ENCODE data around the gene NFATC2.

The NFATC2 gene

GRCh38 chr20:51449498-51450220, 92.9 kb downstream of the NFATC2 start:
- no peak for FAIRE-seq

- no peak for FAIRE-seq
These were observed 94.8 kb downstream of the NFATC2 start for GRCh38 chr20:51447765-51448148.

- FAIRE-seq: peak; percentile 89
These were observed 95.3 kb downstream of the NFATC2 start for GRCh38 chr20:51447097-51447764.

DNA sequence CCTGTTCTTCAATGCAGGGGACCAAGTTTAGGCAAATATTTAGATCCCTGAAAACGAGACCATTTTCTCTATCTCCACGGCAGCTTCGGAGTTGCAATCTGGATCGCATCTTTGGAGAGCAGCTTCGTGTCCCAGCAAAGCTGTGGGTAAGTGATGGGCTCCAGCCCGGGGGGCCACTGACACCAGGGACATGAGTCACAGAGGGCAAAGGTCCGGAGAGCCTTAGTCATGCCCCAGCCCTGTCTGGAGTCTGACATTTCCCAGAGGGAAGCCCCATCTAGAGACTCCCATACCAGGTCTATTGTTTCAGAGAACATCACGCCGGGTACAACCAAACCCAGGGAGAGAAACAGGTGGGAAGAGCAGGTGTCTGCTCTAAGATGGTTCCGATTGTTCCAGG, 95.9 kb downstream of the NFATC2 start:
- FAIRE-seq: no peak

GRCh38 chr20:51446230-51446629, 96.3 kb downstream of the NFATC2 start:
- no peak for FAIRE-seq

DNA sequence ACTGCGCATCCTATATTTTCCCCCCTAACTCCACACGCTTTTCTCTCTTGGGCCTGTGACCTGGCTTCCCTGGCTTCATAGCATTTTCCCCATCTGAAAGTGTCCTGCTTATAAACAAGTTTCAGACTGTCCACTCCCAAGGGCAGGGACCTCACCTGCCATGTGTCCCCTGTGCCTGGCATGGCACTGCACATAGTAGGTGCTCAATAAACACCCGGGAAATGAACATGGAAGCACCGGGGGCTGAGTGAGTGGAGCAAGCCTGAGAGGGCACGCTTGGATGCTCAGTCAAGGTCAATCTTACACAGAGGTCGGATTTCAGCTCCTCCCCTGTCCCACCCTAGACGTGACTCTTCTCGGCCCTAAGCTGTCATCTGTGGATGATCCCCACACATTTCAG, 96.9 kb downstream of the NFATC2 start:
- FAIRE-seq: no peak

DNA sequence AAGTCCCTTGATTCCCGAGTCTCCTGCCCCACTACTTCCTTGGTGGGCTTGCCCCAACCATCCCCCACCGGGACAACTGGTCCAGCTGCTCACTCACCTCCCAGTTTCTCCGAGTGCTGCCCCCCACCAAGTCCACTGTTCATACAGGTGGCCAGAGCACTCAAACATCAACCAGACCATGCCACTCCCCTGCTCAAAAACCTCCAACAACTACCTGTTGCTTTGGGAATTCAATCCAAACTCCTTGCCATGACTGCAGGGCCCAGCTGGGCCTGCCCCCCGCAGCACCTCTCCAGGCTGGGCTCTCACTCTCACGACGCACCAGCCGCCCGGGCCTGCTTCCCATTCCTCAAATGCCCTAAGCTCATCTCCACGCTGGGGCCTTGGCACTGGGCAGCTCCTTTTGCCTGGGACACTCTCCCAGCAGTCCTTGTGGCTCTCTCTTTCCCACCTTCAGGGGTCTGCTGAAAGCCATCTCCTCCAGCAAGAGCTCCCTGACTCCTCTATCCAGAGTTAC, 97.5 kb downstream of the NFATC2 start:
- FAIRE-seq: no peak

DNA sequence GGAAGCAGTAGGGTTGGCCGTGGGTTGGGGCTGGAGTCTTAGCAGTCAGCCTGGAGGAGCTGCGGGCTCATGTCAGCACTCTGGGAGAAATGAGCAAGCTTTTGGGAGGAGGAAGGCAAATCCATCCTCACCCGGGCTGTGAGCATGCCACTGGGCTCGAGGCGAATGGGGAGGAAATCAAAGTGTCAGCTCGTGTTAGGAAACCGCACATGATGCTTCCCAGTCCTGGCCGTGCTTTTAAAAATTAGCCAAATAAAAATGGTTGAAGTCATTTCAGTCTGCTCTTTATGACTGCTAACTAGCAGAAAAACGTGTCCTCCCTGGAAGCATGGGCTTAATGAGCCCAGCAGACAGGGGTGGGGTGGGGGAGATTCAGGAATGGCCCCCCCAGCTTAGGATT, 98.1 kb downstream of the NFATC2 start:
- FAIRE-seq: no peak

- FAIRE-seq: no peak
These were observed 99.9 kb downstream of the NFATC2 start for GRCh38 chr20:51442602-51443001.

DNA sequence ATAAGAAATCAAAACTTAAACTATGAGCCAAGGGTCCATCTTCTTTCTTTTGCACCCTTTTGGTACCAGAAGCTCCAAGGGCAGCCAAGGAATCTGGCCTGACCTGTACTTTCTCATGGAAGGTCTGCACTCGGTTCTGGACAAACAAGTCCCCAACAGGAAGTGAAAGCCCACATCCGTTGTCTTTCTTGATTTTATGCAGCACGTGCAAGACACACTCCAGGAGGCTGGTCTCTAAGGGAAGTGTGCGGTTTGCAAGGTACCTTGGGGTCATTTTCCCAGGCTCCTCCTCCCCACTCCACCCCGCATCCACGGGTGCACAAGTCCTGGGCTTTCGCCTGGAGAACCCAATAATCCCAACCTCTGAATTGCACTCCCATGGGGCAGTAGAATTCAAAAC, 101.9 kb downstream of the NFATC2 start:
- no peak for FAIRE-seq

DNA sequence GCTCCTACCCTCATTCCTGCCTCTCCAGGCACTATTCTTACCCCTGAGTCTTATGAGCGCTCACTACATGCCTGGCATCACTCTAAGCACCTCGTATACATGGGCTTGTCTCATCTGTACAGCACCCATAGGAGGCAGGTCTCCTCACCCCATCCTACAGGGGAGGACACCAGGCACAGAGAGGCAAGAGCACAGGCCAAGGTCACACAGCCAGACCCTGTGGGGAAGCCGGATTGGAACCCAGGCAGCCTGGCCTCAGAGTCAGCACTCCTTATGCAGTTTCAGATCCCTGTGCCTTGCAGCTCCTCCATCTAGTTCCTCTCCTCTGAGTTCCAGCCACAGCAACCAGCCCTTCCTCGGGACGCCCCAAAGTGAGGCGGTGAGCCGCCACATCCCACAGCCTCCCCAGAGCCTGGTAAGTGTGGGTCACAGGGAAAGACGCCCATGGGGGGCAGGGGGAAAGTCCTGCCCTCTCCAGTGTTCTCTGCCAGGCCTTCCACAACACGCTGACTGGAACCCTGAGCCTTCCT, 103.3 kb downstream of the NFATC2 start:
- no peak for FAIRE-seq

- no peak for FAIRE-seq
These were observed 104.4 kb downstream of the NFATC2 start for GRCh38 chr20:51438136-51438535.

GRCh38 chr20:51437182-51437924, 105.2 kb downstream of the NFATC2 start:
- FAIRE-seq: no peak

GRCh38 chr20:51434580-51435247, 107.8 kb downstream of the NFATC2 start:
- no peak for FAIRE-seq

DNA sequence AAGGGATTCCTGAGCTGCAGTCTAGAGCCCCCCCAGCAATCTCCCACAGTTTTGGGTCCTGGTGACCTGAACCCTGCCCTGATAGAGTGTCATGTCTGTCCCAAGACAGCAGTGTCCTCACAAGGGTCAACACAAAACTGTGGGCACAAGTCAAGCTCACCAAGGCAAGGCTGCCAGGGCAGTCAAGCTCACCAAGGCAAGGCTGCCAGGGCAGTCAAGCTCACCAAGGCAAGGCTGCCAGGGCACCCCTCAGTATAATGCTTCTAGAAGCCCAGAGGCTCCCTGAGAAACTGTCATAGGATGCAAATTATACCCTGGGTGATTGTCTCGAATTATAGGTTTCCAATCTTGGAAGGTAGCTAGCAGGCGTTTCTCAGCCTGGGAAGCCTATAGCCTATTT, 108.5 kb downstream of the NFATC2 start:
- no peak for FAIRE-seq

- FAIRE-seq: no peak
These were observed 109.6 kb downstream of the NFATC2 start for GRCh38 chr20:51432875-51433274.

DNA sequence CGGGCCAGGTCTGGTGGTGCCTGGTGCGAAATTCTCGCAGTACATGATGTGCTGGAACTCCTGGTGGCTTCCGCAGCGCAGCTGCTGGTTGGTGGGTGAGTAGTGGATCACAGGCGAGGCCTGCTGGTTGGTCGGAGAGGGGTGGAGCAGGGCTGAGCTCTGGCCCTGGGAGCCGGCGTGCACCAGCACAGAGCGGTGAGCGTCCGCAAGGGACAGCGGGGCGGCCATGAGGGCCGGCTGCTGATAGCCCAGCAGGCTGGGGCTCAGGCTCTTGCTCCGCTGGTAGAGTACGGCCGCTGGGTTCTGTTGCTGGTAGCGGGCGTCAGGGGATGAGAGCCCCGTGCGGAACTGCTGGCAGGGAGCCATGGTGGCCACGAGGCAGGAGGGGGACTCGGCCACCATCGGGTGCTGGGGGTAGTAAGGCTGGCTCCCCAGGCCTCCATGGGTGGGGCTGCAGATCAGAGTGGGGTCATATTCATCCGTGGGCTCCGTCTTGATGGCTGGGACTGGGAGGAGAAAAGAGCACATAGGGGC, 110.2 kb downstream of the NFATC2 start:
- no peak for FAIRE-seq

DNA sequence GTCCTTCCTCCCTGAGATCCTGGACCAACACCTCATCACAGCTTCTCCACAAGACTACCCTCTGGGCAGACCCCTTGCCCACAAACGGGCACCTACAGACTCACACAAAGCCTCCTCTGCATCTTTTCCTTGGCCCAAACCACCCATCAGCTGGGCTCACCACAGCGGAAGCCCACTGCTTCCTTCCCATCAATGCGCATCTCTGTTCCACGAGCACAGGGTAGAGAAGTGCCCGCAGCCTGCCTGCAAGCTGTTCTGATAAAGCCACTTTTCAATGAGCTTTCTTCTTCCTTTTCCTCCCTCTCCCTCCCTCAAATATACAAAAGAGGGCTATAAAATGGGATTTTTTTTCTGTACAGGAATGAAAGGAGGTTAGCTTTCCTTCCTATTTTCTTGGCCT, 111.2 kb downstream of the NFATC2 start:
- FAIRE-seq: no peak

DNA sequence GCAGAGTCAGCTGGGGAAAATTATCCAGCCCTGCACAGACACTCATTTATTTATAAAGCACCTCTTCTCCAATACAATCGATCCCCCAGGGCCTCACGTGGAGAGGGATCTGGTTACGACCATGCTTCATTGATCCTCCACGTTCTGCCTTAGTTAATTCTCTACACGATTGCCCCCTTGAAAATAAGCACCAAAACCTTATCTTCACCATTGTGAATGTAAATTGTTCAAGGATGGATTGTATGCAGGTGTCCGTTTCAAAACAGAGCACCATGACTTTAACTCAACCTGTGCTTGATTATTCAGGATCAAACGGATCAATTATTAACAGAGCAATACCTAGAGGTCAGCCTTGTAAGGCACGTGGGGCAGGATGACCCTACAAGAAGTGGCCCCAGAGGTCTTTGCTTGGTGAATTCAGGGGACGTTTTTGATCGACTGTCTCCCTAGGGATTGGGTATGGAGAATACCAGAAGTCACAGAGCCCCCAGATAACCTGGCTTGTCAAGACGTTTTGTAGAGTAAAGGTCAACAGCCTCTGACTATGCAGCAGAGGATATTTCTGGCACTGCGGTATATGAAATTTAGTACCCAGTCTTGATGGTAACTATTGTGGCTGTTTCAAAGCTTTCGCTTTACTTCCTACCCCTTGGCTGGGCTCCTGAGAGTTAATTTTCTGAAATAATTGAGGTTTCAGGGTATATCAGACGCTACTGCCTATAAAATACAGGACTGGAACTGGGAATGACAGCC, 112.1 kb downstream of the NFATC2 start:
- no peak for FAIRE-seq

DNA sequence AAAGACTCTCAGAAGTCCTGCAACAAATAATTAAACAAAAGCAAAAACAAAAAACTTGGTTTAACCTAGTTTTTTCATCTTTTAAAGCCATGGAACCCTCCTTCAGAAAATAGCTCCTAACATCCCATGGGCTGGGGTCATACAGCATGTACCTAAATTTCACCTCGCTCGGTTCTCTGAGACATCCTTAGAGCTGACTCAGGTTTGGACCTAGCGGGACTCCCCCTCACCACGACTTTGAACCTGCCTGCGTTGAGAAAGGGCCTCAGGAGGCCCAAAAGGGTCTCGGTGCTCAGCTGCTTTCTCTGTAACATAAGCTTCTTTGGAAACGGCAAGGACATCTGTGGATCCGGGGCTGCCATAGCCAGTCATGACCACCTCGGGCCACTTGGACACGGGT, 112.8 kb downstream of the NFATC2 start:
- no peak for FAIRE-seq

DNA sequence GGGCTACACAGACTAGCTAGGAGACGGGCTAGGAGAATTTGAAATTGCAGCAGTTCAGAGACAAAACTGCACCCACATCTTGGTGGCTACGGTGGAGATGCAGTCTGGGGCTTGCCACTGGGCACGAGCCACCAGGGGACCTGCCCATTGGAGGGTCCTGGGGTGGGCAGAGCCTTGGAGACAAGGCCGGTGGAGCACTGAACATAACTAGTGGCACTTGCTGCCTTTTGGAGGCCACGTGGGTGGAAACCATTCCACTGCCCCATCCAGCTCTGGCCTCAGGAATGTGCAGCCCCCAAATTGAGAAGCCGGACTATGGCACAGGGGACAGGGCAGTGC, 113.4 kb downstream of the NFATC2 start:
- no peak for FAIRE-seq
